DMS53 (cell line): ENCODE results near the gene NFILZ.

Experiments used
- DNase-seq: peaks from one replicate; lab custom pipeline; 2025; lab: John Stamatoyannopoulos, UW

NFILZ gene

DNA sequence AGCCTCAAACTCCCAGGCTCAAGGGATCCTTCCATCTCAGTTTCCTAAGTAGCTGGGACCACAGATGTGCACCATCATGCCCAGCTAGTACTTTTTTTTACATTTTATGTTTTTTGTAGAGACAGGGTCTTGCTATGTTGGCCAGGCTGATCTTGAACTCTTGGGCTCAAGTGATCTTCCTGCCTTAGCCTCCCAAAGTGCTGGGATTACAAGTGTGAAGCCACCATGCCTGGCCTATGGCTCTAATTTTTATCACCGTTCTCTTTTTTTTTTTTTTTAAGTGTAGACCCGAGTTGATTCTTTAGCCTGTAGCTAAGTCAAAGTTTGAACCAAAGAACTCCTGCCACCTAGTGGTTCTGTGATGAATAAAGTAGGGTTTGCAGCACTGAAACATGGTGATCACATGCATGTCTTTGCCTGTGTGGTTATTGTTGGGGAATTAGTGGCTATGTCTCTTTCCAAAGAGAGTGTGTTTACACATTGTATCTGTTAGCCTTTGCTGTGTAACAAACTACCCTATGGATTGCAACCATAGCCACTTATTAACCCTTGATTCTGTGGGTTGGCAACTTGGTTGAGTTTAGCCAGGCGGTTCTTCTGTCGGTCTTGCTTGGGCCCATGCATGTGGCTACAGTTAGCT is 11.6 kb downstream of the NFILZ start:
- DNase-seq = peak; percentile 58

DNA sequence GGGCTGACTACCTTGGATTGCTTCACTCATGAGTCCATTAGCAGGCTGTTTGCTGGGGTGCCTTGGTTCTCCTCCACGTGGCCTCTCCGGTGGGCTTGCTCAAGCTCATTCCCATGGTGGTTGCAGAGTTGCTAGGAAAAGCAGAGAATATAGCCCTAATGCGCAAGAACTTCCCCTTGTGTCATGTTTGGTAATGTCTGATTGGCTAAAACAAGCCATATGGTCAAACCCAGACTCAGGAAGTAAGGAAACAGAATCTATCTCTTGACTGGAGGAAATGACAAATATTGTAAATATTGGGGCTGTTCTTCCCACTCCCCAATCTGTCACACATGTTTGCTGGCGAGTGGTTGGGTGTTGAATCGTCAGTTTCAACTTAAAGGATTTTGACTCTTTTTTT is 12.1 kb downstream of the NFILZ start:
- DNase-seq = no peak

- DNase-seq = no peak
Observed at GRCh38 chr19:8643860-8644653, 13.6 kb downstream of the NFILZ start.

DNA sequence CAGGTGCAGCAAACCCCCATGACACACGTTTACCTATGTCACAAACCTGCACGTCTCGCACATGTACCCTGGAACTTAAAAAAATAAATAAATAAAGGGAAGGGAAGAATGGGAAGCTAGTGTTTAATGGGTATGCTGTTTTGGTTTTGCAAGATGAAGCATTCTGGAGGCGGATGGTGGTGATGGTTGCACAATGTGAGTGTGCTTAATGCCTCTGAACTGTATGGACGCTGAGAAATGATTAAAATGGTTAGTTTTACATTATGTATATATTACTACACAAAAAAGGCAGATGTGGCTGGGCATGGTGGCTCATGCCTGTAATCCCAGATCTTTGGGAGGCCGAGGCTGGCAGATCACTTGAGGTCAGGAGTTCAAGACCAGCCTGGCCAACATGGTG is 17.8 kb downstream of the NFILZ start:
- no peak for DNase-seq

- DNase-seq = peak; percentile 50
Observed at GRCh38 chr19:8654591-8655339, 24.3 kb downstream of the NFILZ start.

DNA sequence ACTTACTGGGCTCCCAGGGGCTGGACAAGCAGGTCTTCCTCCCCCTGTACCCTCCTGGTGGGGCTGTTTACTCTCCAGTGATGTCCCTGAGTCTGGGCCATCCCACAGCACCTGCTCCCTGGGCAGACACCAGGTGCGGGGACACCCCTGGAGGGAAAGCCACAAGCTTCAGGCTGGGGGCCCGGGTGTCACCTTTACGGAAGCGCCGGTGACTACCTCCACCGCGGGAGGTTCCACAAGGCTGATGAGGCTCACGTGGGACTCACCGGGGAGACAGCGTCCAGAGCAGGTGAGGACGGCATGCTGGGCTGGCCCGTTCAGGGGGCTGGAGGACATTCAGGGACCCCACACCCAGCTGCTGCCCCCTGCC is 24.9 kb downstream of the NFILZ start:
- peak; percentile 6 for DNase-seq

DNA sequence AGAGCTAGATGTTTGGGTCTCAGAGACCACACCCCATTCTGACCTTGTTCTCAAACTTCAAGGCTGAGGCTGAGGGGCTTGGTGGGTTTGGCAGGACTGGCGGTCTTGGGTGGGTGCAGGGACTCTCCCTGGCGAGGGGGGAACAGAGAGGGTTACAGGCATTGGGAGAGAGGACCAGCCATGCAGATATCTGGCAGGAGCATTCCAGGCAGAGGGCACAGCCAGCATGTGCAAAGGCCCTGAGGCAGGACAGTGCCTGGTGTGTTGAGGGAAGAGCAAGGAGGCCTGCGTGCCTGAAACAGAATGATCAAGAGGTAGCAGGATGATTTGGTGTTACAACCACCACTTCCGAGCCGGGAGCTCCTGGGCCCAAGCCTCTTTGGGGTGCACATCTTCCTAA is 27.4 kb downstream of the NFILZ start:
- no peak for DNase-seq

DNA sequence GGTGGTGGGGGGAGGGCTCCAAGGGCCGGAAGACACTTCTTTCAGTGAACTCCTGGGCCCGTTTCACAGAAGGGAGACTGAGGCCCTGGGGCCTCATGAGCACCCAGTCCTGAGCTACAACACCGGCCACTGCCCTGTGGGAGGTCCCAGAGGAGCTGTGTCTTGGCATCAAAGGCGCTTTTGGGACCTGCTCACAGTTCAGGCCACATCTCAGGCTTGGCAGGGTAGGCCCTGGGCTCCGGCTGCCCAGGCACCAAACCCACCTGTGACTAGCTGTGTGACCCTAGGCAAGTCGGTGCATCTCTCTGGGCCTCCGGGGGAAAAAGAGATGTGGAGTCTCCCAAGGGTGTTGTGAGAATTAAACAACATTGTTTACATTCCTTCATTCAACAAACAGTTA is 29.5 kb downstream of the NFILZ start:
- no peak for DNase-seq

DNA sequence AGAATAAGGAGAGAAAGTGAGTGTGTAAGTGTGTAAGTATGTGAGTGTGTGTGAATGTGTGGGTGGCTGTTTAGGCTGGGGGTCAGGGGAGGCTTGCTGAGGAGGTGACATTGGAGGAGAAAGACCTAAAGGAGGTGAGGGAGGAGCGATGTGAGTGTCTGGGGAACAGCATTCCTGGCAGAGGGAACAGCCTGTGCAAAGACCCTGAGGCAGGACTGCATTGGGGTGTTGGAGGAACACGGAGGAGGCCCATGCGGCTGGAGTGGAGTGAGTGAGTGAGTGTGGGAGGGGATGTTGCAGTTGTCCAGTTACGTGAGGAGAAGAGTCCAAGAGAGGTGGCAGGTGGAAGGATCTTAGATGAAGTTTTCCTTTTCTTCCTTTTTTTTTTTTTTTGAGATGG is 31.8 kb downstream of the NFILZ start:
- DNase-seq = no peak

DNA sequence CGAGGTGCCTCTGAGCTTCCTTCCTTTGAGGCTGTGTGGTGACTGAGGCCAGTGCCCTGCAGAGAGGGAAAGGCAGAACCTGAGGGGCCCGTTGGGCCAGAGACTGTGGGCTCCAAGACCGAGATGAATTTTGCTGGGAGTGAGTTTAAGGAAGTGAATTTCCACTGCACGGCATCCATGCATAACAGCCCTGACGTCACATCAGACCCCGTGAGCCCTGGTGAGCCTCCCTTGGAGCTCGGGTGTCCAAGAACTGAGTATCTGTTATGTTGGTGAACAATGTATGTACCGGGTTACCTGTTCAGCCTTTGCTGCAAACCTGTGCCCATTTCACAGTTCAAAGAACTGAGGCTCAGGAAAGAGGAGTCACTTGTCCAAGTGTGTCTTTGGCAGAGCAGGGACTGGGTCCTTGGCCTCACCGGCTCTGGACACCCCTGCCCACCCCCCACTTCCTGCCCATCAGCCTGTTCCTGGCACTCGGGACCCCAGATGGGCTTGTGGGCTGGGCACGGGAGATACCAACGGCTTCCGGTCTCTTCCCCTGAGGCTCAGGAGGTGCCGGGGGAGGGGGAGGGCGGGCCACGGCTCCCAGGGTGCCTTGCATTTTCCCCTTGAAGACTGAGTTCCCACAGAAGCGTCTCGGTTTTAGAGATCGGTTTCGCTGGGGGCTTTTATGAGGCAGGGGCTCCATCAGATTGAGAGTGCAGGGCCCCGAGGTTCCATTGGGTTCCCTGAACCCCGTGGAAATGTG is 33.7 kb downstream of the NFILZ start:
- no peak for DNase-seq

- no peak for DNase-seq
Observed at GRCh38 chr19:8664671-8665057, 34.2 kb downstream of the NFILZ start.

- DNase-seq = no peak
Observed at GRCh38 chr19:8665468-8666213, 35.2 kb downstream of the NFILZ start.

GRCh38 chr19:8666814-8667405 is 36.5 kb downstream of the NFILZ start:
- DNase-seq = no peak

DNA sequence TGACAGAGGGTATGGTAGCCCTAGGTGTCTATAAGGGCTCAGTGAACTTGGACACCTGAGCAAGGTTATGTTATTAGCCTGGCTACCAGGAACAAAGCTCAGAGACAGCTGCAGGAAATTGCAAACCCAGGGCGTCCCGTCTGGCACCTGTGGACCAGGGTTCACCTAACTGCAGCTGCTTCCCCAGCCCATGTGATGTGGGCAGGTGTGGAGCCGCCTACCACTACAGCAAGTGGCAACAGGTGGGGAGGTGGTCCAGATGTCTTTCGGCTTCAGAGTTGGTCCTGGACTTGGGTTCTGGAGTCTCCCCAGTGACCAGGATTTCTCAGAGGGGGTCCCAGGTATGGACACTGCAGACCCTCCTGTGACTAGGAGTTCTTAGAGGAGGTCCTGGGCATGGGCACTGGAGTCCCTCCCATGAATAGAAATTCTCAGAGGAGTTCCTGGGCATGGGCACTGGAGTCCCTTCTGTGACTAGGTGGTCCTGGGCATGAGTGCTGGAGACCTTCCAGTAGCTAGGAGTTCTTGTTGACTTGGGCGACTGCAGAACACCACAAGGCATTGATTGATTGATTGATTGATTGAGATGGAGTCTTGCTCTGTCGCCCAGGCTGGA is 43.0 kb downstream of the NFILZ start:
- no peak for DNase-seq

DNA sequence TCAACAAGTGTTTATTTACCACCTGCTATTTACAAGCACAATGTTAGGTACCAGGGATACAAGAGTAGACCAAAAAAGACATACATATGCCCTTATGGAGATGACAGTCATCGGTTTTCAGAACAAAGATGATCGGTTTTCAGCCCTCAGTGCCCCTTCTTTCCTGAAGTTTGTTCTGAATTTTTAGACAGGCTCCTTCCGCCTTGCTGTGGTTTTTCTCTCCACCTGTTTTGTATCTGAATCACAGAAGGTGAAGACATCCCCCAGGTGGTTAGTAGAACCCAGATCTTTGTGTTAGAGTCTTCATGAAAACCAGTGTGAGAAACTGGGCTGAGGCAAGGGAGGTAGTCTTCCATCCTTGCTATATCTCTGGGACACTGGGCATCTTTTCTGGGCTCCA is 44.6 kb downstream of the NFILZ start:
- no peak for DNase-seq

GRCh38 chr19:8678244-8678807 is 47.9 kb downstream of the NFILZ start:
- DNase-seq = no peak
